HG03571 (cell line): ENCODE results near the gene MINPP1.

Experiments
- ATAC-seq: cut with Tn5 transposase; IDR thresholded peaks from one replicate; pipeline ENCODE4 v1.9.1; 2021; ENCODE audit not compliant: unreplicated experiment

The MINPP1 gene

DNA sequence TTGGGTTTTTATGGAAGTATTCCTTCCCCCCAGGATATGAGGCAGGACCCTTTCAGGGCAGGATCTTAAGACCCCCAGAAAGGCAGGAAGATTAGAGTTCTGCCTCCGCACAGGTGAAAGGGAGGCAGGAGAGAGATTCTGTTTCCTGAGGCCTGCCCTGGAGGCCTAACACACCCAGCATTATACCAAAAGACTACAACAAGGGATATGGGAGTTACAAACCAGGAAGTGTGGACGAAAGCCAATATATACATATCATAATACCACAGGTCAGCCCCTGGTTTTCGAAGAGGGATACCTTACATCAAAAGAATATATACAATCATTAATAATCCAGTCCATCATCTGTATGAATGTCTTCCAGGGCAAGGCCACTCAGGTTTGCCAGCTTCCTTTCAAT lies 14.2 kb downstream of the MINPP1 start:
- ATAC-seq, result no peak

DNA sequence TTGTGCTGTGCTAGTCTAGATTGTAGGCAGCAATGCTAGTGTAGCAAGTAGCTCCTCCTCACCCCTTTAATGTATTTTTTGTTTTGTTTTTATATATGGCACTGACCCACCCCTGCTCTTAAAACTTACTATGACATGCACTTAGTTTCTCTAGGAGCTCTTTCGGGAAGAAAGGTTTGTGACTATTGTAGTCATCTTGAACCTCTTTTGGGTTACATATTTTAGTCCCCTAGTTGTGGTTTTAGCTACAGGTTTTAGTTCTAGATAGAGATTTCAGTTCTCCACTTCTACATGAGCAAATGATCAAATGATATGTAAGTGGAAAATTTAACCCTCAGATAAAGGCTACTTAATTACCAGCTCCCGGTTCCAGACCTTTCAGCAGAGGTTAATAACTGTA lies 14.9 kb downstream of the MINPP1 start:
- peak; percentile 68 for ATAC-seq

- ATAC-seq, result no peak
These were observed 19.0 kb downstream of the MINPP1 start for GRCh38 chr10:87523731-87524130.

DNA sequence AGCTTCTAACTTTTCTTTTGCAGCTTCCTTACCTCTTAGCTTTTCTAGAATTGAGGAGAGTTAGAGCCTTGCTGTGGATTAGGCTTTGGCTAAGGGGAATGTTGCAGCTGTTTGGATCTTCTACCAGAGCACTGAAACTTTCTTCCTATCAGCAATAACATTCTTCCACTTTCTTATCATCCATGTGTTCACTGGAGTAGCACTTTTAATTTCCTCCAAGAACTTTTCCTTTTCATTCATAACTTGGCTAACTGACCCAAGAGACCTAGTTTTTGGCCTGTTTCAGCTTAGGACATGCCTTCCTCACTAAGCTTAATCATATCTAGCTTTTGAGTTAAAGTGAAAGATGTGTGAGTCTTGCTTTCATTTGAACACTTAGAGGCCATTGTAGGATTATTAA lies 19.6 kb downstream of the MINPP1 start:
- no peak for ATAC-seq

GRCh38 chr10:87531908-87532622 lies 27.4 kb downstream of the MINPP1 start:
- ATAC-seq, result no peak

- no peak for ATAC-seq
These were observed 28.0 kb downstream of the MINPP1 start for GRCh38 chr10:87532696-87533095.

DNA sequence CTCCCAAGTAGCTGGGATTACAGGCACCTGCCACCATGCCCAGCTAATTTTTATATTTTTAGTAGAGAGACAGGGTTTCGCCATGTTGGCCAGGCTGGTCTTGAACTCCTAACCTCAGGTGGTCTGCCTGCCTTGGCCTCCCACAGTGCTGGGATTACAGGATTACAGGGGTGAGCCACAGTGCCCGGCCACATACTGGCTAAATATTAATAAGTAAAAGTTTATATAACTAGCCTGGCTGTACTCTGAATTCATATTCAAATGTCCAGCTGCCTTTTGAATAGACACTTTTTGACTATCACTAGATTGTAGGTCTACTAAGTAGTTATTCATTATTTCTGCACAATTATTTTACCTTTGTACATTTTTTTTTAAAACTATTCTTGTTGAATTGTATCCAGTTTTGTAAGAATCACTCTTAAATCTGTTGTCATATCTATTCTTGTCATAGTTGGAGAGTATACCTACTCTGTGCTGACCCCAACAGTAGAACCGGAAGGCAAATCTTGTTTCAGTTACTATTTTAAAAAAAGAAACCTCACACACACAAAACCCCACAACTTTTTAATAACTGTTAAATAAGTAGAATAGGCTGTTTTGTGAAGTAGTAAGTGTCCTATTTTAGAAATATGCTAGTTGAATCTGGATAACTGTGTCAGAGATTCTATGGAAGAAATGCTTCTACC lies 29.6 kb downstream of the MINPP1 start:
- peak; percentile 64 for ATAC-seq

- no peak for ATAC-seq
These were observed 33.7 kb downstream of the MINPP1 start for GRCh38 chr10:87538092-87539015.

GRCh38 chr10:87541114-87541513 lies 36.4 kb downstream of the MINPP1 start:
- ATAC-seq, result no peak

- ATAC-seq, result no peak
These were observed 40.0 kb downstream of the MINPP1 start for GRCh38 chr10:87544721-87545120.

- no peak for ATAC-seq
These were observed 41.1 kb downstream of the MINPP1 start for GRCh38 chr10:87545783-87546182.

- ATAC-seq, result no peak
These were observed 41.5 kb downstream of the MINPP1 start for GRCh38 chr10:87546210-87546609.

DNA sequence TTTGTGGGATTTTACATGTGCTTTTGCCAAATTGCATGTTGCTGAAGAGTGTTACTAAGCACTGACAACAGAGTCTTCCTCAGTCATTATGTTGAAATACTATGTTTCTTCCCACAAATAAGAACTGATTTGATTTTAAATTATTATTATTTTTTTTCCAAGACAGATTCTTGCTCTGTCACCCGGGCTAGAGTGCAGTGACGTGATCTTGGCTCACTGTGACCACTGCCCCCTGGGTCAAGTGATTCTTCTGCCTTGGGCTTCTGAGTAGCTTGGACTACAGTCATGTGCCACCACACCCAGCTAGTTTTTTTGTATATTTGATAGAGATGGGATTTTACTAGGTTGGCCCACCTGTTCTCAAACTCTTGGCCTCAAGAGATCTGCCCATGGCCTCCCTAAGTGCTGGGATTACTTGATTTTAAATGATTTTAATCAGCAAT lies 42.3 kb downstream of the MINPP1 start:
- ATAC-seq, result no peak

- no peak for ATAC-seq
These were observed 43.1 kb downstream of the MINPP1 start for GRCh38 chr10:87547734-87548311.

DNA sequence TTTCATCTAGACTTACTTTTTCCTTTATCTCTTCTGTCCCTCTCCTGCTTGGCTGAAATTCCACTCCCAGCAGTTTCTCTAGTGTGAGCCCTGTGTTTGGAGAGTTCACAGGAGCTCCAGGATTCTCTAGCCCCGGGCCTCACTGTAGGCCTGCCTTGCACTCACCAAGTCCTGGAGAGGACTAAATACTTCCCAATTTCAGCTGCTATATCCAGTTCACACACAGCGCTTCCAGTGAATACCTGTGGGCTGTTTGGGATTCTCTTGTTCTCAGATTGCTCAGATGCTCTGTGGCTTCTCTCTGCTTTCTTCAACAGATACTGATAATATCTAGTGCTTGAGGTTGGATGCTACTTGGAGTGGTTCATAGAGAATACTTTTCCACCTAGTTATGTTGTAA lies 46.0 kb downstream of the MINPP1 start:
- ATAC-seq, result no peak

GRCh38 chr10:87551326-87551725 lies 46.6 kb downstream of the MINPP1 start:
- no peak for ATAC-seq

DNA sequence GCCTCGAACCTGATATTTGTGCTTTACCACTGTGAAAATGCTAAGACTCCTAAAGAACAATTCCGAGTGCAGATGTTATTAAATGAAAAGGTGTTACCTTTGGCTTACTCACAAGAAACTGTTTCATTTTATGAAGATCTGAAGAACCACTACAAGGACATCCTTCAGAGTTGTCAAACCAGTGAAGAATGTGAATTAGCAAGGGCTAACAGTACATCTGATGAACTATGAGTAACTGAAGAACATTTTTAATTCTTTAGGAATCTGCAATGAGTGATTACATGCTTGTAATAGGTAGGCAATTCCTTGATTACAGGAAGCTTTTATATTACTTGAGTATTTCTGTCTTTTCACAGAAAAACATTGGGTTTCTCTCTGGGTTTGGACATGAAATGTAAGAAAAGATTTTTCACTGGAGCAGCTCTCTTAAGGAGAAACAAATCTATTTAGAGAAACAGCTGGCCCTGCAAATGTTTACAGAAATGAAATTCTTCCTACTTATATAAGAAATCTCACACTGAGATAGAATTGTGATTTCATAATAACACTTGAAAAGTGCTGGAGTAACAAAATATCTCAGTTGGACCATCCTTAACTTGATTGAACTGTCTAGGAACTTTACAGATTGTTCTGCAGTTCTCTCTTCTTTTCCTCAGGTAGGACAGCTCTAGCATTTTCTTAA lies 47.7 kb downstream of the MINPP1 start:
- ATAC-seq, result no peak

- ATAC-seq, result no peak
These were observed 52.7 kb downstream of the MINPP1 start for GRCh38 chr10:87557409-87557808.

DNA sequence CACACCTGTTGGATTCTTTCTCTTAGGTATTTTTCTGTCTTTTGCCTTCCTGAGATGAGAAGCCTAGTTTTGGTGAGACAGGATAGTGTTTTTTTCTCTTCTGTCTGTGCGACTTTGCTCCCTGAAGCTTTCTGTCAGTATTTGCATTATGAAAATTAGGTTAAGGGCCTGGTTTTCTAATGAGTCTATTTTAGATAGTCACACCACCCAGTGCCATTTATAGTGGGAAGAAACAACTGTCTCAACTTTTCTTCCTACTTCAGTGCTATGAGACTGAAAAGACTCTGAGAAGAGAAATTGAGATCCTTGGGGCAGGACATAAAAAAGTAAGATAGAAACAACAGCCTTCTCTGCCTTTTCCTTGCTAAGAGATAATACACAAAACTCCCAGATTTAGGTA lies 53.6 kb downstream of the MINPP1 start:
- ATAC-seq, result no peak

DNA sequence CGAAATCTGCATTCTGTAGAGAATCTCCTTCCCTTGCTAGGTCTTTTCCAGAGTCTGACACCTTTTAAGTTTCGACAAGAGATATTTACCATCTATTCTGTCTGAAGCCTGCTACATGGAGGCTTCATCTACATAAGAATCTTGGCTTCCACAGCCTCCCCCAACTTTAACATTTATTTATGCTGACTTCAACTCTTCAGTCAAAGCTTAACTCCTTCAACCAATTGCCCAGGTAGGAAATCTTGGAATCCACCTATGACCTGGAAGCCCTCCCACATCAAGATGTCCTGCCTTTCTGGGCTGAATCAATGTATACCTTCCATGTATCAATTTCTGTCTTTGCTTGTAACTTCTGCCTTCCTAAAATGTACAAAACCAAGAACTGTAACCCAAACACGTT lies 54.7 kb downstream of the MINPP1 start:
- ATAC-seq, result no peak
